ENCODE data around the gene DLEU7.

Gene DLEU7

GRCh38 chr13:50846861-50847475, 3.5 kb upstream of the DLEU7 start:
- ChIA-PET CTCF (interaction anchor here (0.5 to 0.6 kb wide), 2 partner anchors 12 to 684 kb away, joined by 3 read pairs; no protein-coding TSS in a partner anchor), POLR2A (no interaction called here)
- H3K9me3 ChIP-seq (ENCODE audit: control insufficient read depth, insufficient read depth, low read depth, low read length), result no peaks in the 10 kb centered on the region

GRCh38 chr13:50845211-50845610, 1.7 kb upstream of the DLEU7 start:
- Histone ChIP-seq H3K4me3 (ENCODE audit: low read depth, low read length) (no peak overlapping the region), H3K36me3 (ENCODE audit: control insufficient read depth in 2 of 2, insufficient read depth in 1 of 2, low read length in 2 of 2) (no peaks in the 10 kb centered on the region), H3K9me3 (ENCODE audit: control insufficient read depth, insufficient read depth, low read depth, low read length) (no peaks in the 10 kb centered on the region), H3K4me1 (ENCODE audit: control insufficient read depth, insufficient read depth, low read length) (no peaks in the 10 kb centered on the region), H3K27ac (ENCODE audit: extremely low read depth, low read depth, low read length) (no peak overlapping the region)
- ChIA-PET POLR2A (no interaction called here), CTCF (no interaction called here)
- TF ChIP-seq ZNF514 (tag by site-specific recombination; IDR thresholded peaks at IDR 0.05), result no peak
- TF ChIP-seq SP7 (tag by site-specific recombination; IDR thresholded peaks at IDR 0.05), result no peak

More at GRCh38 chr13:50846861-50847475, 3.5 kb upstream of the DLEU7 start:
- Histone ChIP-seq H3K4me1 (ENCODE audit: control insufficient read depth, insufficient read depth, low read length) (no peaks in the 10 kb centered on the region), H3K4me3 (ENCODE audit: low read depth, low read length) (no peak overlapping the region), H3K27ac (ENCODE audit: extremely low read depth, low read depth, low read length) (no peak overlapping the region), H3K36me3 (ENCODE audit: control insufficient read depth in 2 of 2, insufficient read depth in 1 of 2, low read length in 2 of 2) (no peaks in the 10 kb centered on the region)
- TF ChIP-seq ZNF138 (tag by site-specific recombination; IDR thresholded peaks at IDR 0.05; ENCODE audit: borderline replicate concordance) (no peak), KLF1 (tag by site-specific recombination; IDR thresholded peaks at IDR 0.05) (no peak)

- POLR2A ChIA-PET, result no interaction called here
- Histone ChIP-seq H3K4me1 (ENCODE audit: control insufficient read depth, insufficient read depth, low read length) (no peaks in the 10 kb centered on the region), H3K27ac (ENCODE audit: extremely low read depth, low read depth, low read length) (no peak overlapping the region), H3K9me3 (ENCODE audit: control insufficient read depth, insufficient read depth, low read depth, low read length) (no peaks in the 10 kb centered on the region), H3K36me3 (ENCODE audit: control insufficient read depth in 2 of 2, insufficient read depth in 1 of 2, low read length in 2 of 2) (no peaks in the 10 kb centered on the region), H3K4me3 (ENCODE audit: low read depth, low read length) (no peak overlapping the region)
- CTCF ChIA-PET, result no interaction called here
- TF ChIP-seq ZNF624 (tag by site-specific recombination; IDR thresholded peaks at IDR 0.05), result no peak
- no peak for TF ChIP-seq BCL11B (tag by site-specific recombination; IDR thresholded peaks at IDR 0.05; ENCODE audit: low read depth)
- TF ChIP-seq KLF9 (tag by site-specific recombination; IDR thresholded peaks at IDR 0.05; ENCODE audit: low read depth), result no peak
- TF ChIP-seq SALL2 (tag by site-specific recombination; IDR thresholded peaks at IDR 0.05; ENCODE audit: borderline replicate concordance), result no peak
- TF ChIP-seq PRDM10 (tag by site-specific recombination; IDR thresholded peaks at IDR 0.05), result no peak
- TF ChIP-seq ATF2 (tag by site-specific recombination; IDR thresholded peaks at IDR 0.05; ENCODE audit: low read depth), result no peak
- TF ChIP-seq HOXA7 (CRISPR knock-in tag; IDR thresholded peaks at IDR 0.05; ENCODE audit: borderline replicate concordance), result no peak
- no peak for TF ChIP-seq ZBTB20 (tag by site-specific recombination; IDR thresholded peaks at IDR 0.05)
- TF ChIP-seq ZNF544 (tag by site-specific recombination; IDR thresholded peaks at IDR 0.05), result no peak
Measured at GRCh38 chr13:50844084-50844875, 788 bp upstream of the DLEU7 start.
